CD8-positive, alpha-beta memory T cell (primary cell): ENCODE measurements around the gene MTHFD2L. TPM values are rescaled to one million over a fixed set of nuclear protein-coding genes. Genes with fewer than 3 reads are reported as not detected.
"Not testable (repeated sequence)": the region's sequence is repeated elsewhere in the genome, so short reads cannot be mapped to it uniquely, and the experiment has no call there.

Experiments used
- CTCF ChIA-PET: fragments of 350-600 bp; sonication (Branson Sonifier 250); formaldehyde crosslinking; loops from one replicate; lab custom pipeline; 2021; ENCODE audit warnings: antibody characterized with exemption; lab: Charles Lee
- POLR2A ChIA-PET: fragments of 350-600 bp; sonication (Branson Sonifier 250); formaldehyde crosslinking; loops from one replicate; lab custom pipeline; 2021; ENCODE audit warnings: antibody characterized with exemption; lab: Charles Lee
- DNase-seq, 5 donors: peaks; one replicate each; pipeline versions ENCODE4 v3.0.0 to v3.0.0-alpha.2; 2020 to 2022; ENCODE audit warnings: mixed read lengths in 1 of 5
- H3K27ac ChIP-seq: one replicate; pipeline ENCODE4 v1.7.0; 2013; ENCODE audit warnings: low read depth, mild to moderate bottlenecking, low read length, moderate library complexity
- H3K27me3 ChIP-seq: 2 replicates; pipeline ENCODE4 v1.7.0; 2013; ENCODE audit warnings: low read length, mild to moderate bottlenecking; ENCODE audit not compliant: insufficient read depth, poor library complexity, severe bottlenecking
- H3K36me3 ChIP-seq: 2 replicates; pipeline ENCODE4 v1.7.0; 2013; ENCODE audit warnings: mild to moderate bottlenecking, low read length, moderate library complexity; ENCODE audit not compliant: insufficient read depth
- H3K4me1 ChIP-seq: 2 replicates; pipeline ENCODE4 v1.7.0; 2013; ENCODE audit warnings: mild to moderate bottlenecking, low read length, moderate library complexity; ENCODE audit not compliant: insufficient read depth
- H3K4me3 ChIP-seq: 2 replicates; pipeline ENCODE4 v1.7.0; 2013; ENCODE audit warnings: mild to moderate bottlenecking, low read length
- H3K9me3 ChIP-seq: 2 replicates; pipeline ENCODE4 v1.7.0; 2013; ENCODE audit warnings: mild to moderate bottlenecking, low read length
- H3K27ac Mint-ChIP-seq, 8 donors: one replicate each; pipeline ENCODE4 v1.8.0; 2020 to 2021; ENCODE audit warnings: mixed read lengths in 8 of 8, mild to moderate bottlenecking in 6 of 8, inconsistent platforms in 3 of 8, moderate library complexity in 3 of 8
- H3K27me3 Mint-ChIP-seq, 2 donors: one replicate each; pipeline ENCODE4 v1.8.0; 2020 to 2021; ENCODE audit warnings: mixed read lengths in 2 of 2, mild to moderate bottlenecking in 1 of 2, moderate library complexity in 1 of 2
- H3K36me3 Mint-ChIP-seq, 3 donors: one replicate each; pipeline ENCODE4 v1.8.0; 2020 to 2021; ENCODE audit warnings: mixed read lengths in 3 of 3, inconsistent platforms in 1 of 3, mild to moderate bottlenecking in 1 of 3
- H3K4me1 Mint-ChIP-seq, 3 donors: one replicate each; pipeline ENCODE4 v1.8.0; 2020 to 2021; ENCODE audit warnings: mixed read lengths in 3 of 3, inconsistent platforms in 1 of 3, mild to moderate bottlenecking in 1 of 3
- H3K4me3 Mint-ChIP-seq, 7 donors: one replicate each; pipeline ENCODE4 v1.8.0; 2020 to 2021; ENCODE audit warnings: mixed read lengths in 7 of 7, mild to moderate bottlenecking in 6 of 7, moderate library complexity in 4 of 7, inconsistent platforms in 2 of 7
- H3K9me3 Mint-ChIP-seq, 5 donors: one replicate each; pipeline ENCODE4 v1.8.0; 2020 to 2022; ENCODE audit warnings: mixed read lengths in 5 of 5, mild to moderate bottlenecking in 3 of 5, moderate library complexity in 2 of 5, inconsistent platforms in 1 of 5
- polyA plus RNA-seq: library from polyadenylated mRNA; unstranded; fragments of 300-500 nt; fragmentation: Illumina TruSeq; gene quantifications from one replicate; pipeline ENCODE4 v1.2.3, GENCODE V29; 2021
- total RNA-seq, 2 experiments: library from RNA; stranded (reverse); gene quantifications; one replicate each; pipeline ENCODE4 v1.2.3, GENCODE V29; 2021

Gene MTHFD2L
- total and polyA plus RNA-seq, 3 experiments from 2014 or later, result 5.0 to 8.5 (median 7.5) TPM

GRCh38 chr4:74335341-74336021 is 177.6 kb downstream of the MTHFD2L start:
- Mint-ChIP-seq H3K27me3 (peaks cover 2 to 7% of the 10 kb centered on the region in 2 donors), H3K36me3 (no peaks in the 10 kb centered on the region), H3K4me1 (no peaks in the 10 kb centered on the region), H3K9me3 (peaks cover 3 to 4% (median 4%) of the 10 kb centered on the region in 5 donors), H3K4me3 (no peak overlapping the region), H3K27ac (no peak overlapping the region)
- Histone ChIP-seq H3K36me3 (no peaks in the 10 kb centered on the region), H3K27ac (no peak overlapping the region), H3K9me3 (no peaks in the 10 kb centered on the region), H3K4me3 (no peak overlapping the region), H3K27me3 (no peaks in the 10 kb centered on the region), H3K4me1 (no peaks in the 10 kb centered on the region)
- no peak for DNase-seq
- POLR2A ChIA-PET, result no interaction called here
- CTCF ChIA-PET, result no interaction called here

- CTCF ChIA-PET, result no interaction called here
- no peaks in the 10 kb centered on the region for H3K4me1 ChIP-seq
Observed at GRCh38 chr4:74338792-74339333, 180.9 kb downstream of the MTHFD2L start.

GRCh38 chr4:74339501-74339900 is 181.6 kb downstream of the MTHFD2L start:
- ChIA-PET CTCF (no interaction called here), POLR2A (no interaction called here)
- Mint-ChIP-seq H3K4me1 (no peaks in the 10 kb centered on the region), H3K27me3 (peaks cover 9 to 18% of the 10 kb centered on the region in 2 donors), H3K36me3 (peaks cover 0 to 1% (median 0%) of the 10 kb centered on the region in 3 donors), H3K9me3 (peaks cover 6 to 25% (median 14%) of the 10 kb centered on the region in 5 donors), H3K4me3 (no peak overlapping the region), H3K27ac (no peak overlapping the region)
- Histone ChIP-seq H3K9me3 (peaks cover 3% of the 10 kb centered on the region), H3K27me3 (no peaks in the 10 kb centered on the region), H3K4me1 (no peaks in the 10 kb centered on the region), H3K36me3 (no peaks in the 10 kb centered on the region), H3K27ac (no peak overlapping the region), H3K4me3 (no peak overlapping the region)
- DNase-seq, result no peak

More at GRCh38 chr4:74338792-74339333, 180.9 kb downstream of the MTHFD2L start:
- no peak overlapping the region for H3K4me3 Mint-ChIP-seq
- Histone ChIP-seq H3K27me3 (no peaks in the 10 kb centered on the region), H3K4me3 (no peak overlapping the region), H3K9me3 (no peaks in the 10 kb centered on the region), H3K27ac (no peak overlapping the region), H3K36me3 (no peaks in the 10 kb centered on the region)
- H3K4me1 Mint-ChIP-seq, result no peaks in the 10 kb centered on the region
- no peak for DNase-seq
- peaks cover 7 to 20% of the 10 kb centered on the region in 2 donors for H3K27me3 Mint-ChIP-seq
- POLR2A ChIA-PET, result no interaction called here
- peaks cover 4 to 24% (median 14%) of the 10 kb centered on the region in 5 donors for H3K9me3 Mint-ChIP-seq
- no peak overlapping the region for H3K27ac Mint-ChIP-seq
- H3K36me3 Mint-ChIP-seq, result no peaks in the 10 kb centered on the region

- CTCF ChIA-PET, POLR2A ChIA-PET, H3K4me3 ChIP-seq, H3K4me3 Mint-ChIP-seq, DNase-seq, H3K27ac ChIP-seq, H3K36me3 Mint-ChIP-seq, H3K36me3 ChIP-seq, H3K27me3 ChIP-seq, H3K27ac Mint-ChIP-seq, H3K4me1 ChIP-seq, H3K9me3 ChIP-seq, H3K4me1 Mint-ChIP-seq: not testable (repeated sequence)
- H3K9me3 Mint-ChIP-seq, result peaks cover 9 to 31% (median 21%) of the 10 kb centered on the region in 5 donors
- peaks cover 11 to 25% of the 10 kb centered on the region in 2 donors for H3K27me3 Mint-ChIP-seq
Observed at GRCh38 chr4:74340421-74340820, 182.5 kb downstream of the MTHFD2L start.

GRCh38 chr4:74344031-74344430 is 186.1 kb downstream of the MTHFD2L start:
- Mint-ChIP-seq H3K4me3 (no peak overlapping the region), H3K4me1 (no peaks in the 10 kb centered on the region), H3K27ac (no peak overlapping the region), H3K9me3 (peaks cover 9 to 32% (median 21%) of the 10 kb centered on the region in 5 donors), H3K27me3 (peaks cover 14 to 38% of the 10 kb centered on the region in 2 donors), H3K36me3 (peaks cover 0 to 4% (median 0%) of the 10 kb centered on the region in 3 donors)
- CTCF ChIA-PET, result no interaction called here
- H3K4me1 ChIP-seq, result no peaks in the 10 kb centered on the region
- no peak for DNase-seq
- H3K36me3 ChIP-seq, result no peaks in the 10 kb centered on the region
- H3K9me3 ChIP-seq, result peaks cover 4% of the 10 kb centered on the region
- no peak overlapping the region for H3K27ac ChIP-seq
- no peaks in the 10 kb centered on the region for H3K27me3 ChIP-seq
- no peak overlapping the region for H3K4me3 ChIP-seq
- POLR2A ChIA-PET, result no interaction called here

Other genes starting within 250 kb of the MTHFD2L start
- not detected for gene PF4, start 176.1 kb upstream of the MTHFD2L start, total RNA-seq
- not detected for gene PF4, start 176.1 kb upstream of the MTHFD2L start, polyA plus RNA-seq
- not detected for gene PPBP, start 169.9 kb upstream of the MTHFD2L start, total RNA-seq
- not detected for gene PPBP, start 169.9 kb upstream of the MTHFD2L start, polyA plus RNA-seq
- not detected for gene CXCL5, start 159.4 kb upstream of the MTHFD2L start, total RNA-seq
- gene CXCL5, start 159.4 kb upstream of the MTHFD2L start, polyA plus RNA-seq, result not detected
- not detected for gene CXCL3, start 119.4 kb upstream of the MTHFD2L start, total RNA-seq
- not detected for gene CXCL3, start 119.4 kb upstream of the MTHFD2L start, polyA plus RNA-seq
- gene CXCL2, start 58.9 kb upstream of the MTHFD2L start, total RNA-seq, result under 1 TPM in 1 of 2 experiments, not detected in 1; 0.26 TPM
- not detected for gene CXCL2, start 58.9 kb upstream of the MTHFD2L start, polyA plus RNA-seq
- gene EPGN, start 150.4 kb downstream of the MTHFD2L start, total RNA-seq, result not detected
- gene EPGN, start 150.4 kb downstream of the MTHFD2L start, polyA plus RNA-seq, result not detected
- gene EREG, start 207.0 kb downstream of the MTHFD2L start, total RNA-seq, result not detected
- gene EREG, start 207.0 kb downstream of the MTHFD2L start, polyA plus RNA-seq, result not detected